NCI-H2196 (cell line): Measurements from ENCODE around the gene NLRP9.
"Not testable (repeated sequence)": the region's sequence is repeated elsewhere in the genome, so short reads cannot be mapped to it uniquely, and the experiment has no call there.

Experiments used
- DNase-seq: peaks from one replicate; lab custom pipeline; 2025; ENCODE audit not compliant: unreplicated experiment; lab: John Stamatoyannopoulos, UW

The NLRP9 gene

GRCh38 chr19:55738302-55738701, at the start of gene NLRP9:
NLRP9 (minus strand) TSS chr19:55738402; CDS start chr19:55738374, 28 bp downstream.
- no peak for DNase-seq

- no peak for DNase-seq
Observed at GRCh38 chr19:55781112-55781511, 42.9 kb upstream of the NLRP9 start.

GRCh38 chr19:55778331-55778730, 40.1 kb upstream of the NLRP9 start:
- DNase-seq, result no peak

- DNase-seq, result no peak
Observed at GRCh38 chr19:55777528-55777927, 39.3 kb upstream of the NLRP9 start.

- not testable (repeated sequence) for DNase-seq
Observed at GRCh38 chr19:55769632-55770031, 31.4 kb upstream of the NLRP9 start.

- not testable (repeated sequence) for DNase-seq
Observed at GRCh38 chr19:55768818-55769217, 30.6 kb upstream of the NLRP9 start, which contains the start of gene RFPL4AL1. RFPL4AL1 (plus strand) TSS chr19:55769118; CDS start chr19:55771805, 2,687 bp downstream.

GRCh38 chr19:55766466-55766865, 28.3 kb upstream of the NLRP9 start:
- DNase-seq, result no peak

- DNase-seq, result not testable (repeated sequence)
Observed at GRCh38 chr19:55758797-55759196, 20.6 kb upstream of the NLRP9 start, which contains the start of gene RFPL4A. RFPL4A (plus strand) TSS chr19:55759097; CDS start chr19:55761801, 2,704 bp downstream.

GRCh38 chr19:55756808-55757207, 18.6 kb upstream of the NLRP9 start:
- not testable (repeated sequence) for DNase-seq

- no peak for DNase-seq
Observed at GRCh38 chr19:55753401-55753800, 15.2 kb upstream of the NLRP9 start.

- DNase-seq, result no peak
Observed at GRCh38 chr19:55750715-55751114, 12.5 kb upstream of the NLRP9 start.

GRCh38 chr19:55730378-55730777, 7.8 kb downstream of the NLRP9 start:
- not testable (repeated sequence) for DNase-seq

GRCh38 chr19:55723491-55723890, 14.7 kb downstream of the NLRP9 start:
- DNase-seq, result no peak

GRCh38 chr19:55720801-55721200, 17.4 kb downstream of the NLRP9 start:
- DNase-seq, result no peak

- no peak for DNase-seq
Observed at GRCh38 chr19:55720214-55720746, 17.9 kb downstream of the NLRP9 start.

- DNase-seq, result not testable (repeated sequence)
Observed at GRCh38 chr19:55717879-55718711, 20.1 kb downstream of the NLRP9 start.

- no peak for DNase-seq
Observed at GRCh38 chr19:55717251-55717650, 21.0 kb downstream of the NLRP9 start.

GRCh38 chr19:55716531-55716930, 21.7 kb downstream of the NLRP9 start:
- no peak for DNase-seq

GRCh38 chr19:55712804-55713631, 25.2 kb downstream of the NLRP9 start:
- no peak for DNase-seq

- no peak for DNase-seq
Observed at GRCh38 chr19:55711719-55712118, 26.5 kb downstream of the NLRP9 start.

GRCh38 chr19:55705972-55706371, 32.2 kb downstream of the NLRP9 start:
- no peak for DNase-seq
